ENCODE results near the gene GALNT18. TPM values are rescaled to one million over a fixed set of nuclear protein-coding genes. Genes with fewer than 3 reads are reported as not detected.

Gene GALNT18
- total and polyA plus RNA-seq, 2 of the 4 experiments (the other 2 are of a cell fraction) = 9.5 to 11.3 TPM

- no peak for TF ChIP-seq POLR2A (IDR thresholded peaks at IDR 0.05; ENCODE audit: low read depth, low read length)
- TF ChIP-seq SMC3 (IDR thresholded peaks at IDR 0.05; ENCODE audit: low read depth, low read length) = no peak
- TF ChIP-seq NFE2L2 (IDR thresholded peaks at IDR 0.05; ENCODE audit: low read depth, low read length) = no peak
- TF ChIP-seq MXI1 (IDR thresholded peaks at IDR 0.05; ENCODE audit: borderline replicate concordance, low read depth, low read length) = no peak
Observed at GRCh38 chr11:11670574-11670973, 48.8 kb upstream of the GALNT18 start (continued).

GRCh38 chr11:11669233-11669846, 47.5 kb upstream of the GALNT18 start:
- no peak overlapping the region for H2BK5ac ChIP-seq (ENCODE audit: low read depth, low read length, poor library complexity, severe bottlenecking)
- no peak overlapping the region for H3K27ac ChIP-seq (ENCODE audit: insufficient read depth, low read length)
- no peak overlapping the region for H2AK9ac ChIP-seq (replicated peaks; ENCODE audit: low read depth, low read length, poor library complexity)
- WGBS, 2 experiments (ENCODE audit: extremely low coverage in 2 of 2, insufficient read length in 1 of 2) = 0% methylated on average over 3 of the region's 5 CpGs; no CpG with 5 or more reads in 1 of the 2 experiments
- no peak overlapping the region for H2BK15ac ChIP-seq (ENCODE audit: low read depth, low read length)
- dilution Hi-C loops (cut with HindIII; ENCODE audit: low sequenced_read_pairs, unreplicated experiment) = no loop called here
- no peak overlapping the region for H3K14ac ChIP-seq (replicated peaks; ENCODE audit: low read depth, low read length)
- no peak overlapping the region for H2AFZ ChIP-seq (replicated peaks; ENCODE audit: low read length, poor library complexity)
- no peaks in the 10 kb centered on the region for H4K20me1 ChIP-seq (ENCODE audit: insufficient read depth, low read length)
- H3K4me3 ChIP-seq (ENCODE audit: insufficient read depth, low read depth, low read length) = no peak overlapping the region
- ChIA-PET CTCF (interaction anchor here (1.0 kb wide), 1 partner anchor 14 kb away, joined by 4 read pairs; no protein-coding TSS in a partner anchor), POLR2A (ENCODE audit: unreplicated experiment) (interaction anchor here (0.5 kb wide), 1 partner anchor 1364 kb away, joined by 4 read pairs; the partner anchor contains the start of gene ADM)
- in situ Hi-C loops (cut with MboI; ENCODE audit: low sequenced_read_pairs) = no loop called here
- H3K79me1 ChIP-seq (ENCODE audit: low read depth in 1 of 2, low read length in 2 of 2) = no peaks in the 10 kb centered on the region
- H2AK5ac ChIP-seq (ENCODE audit: low read depth, low read length) = no peak overlapping the region
- H2BK20ac ChIP-seq (ENCODE audit: low read depth, low read length) = no peak overlapping the region
- H3K9ac ChIP-seq (ENCODE audit: low read depth, low read length) = no peak overlapping the region
- no peak overlapping the region for H3K56ac ChIP-seq (ENCODE audit: extremely low read depth, insufficient read depth, low read length)
- H3K27me3 ChIP-seq (ENCODE audit: control insufficient read depth, insufficient read depth, low read length) = peaks cover 64% of the 10 kb centered on the region
- H3K9me3 ChIP-seq (ENCODE audit: control insufficient read depth, insufficient read depth, low read length) = peaks cover 3% of the 10 kb centered on the region
- H3K4me1 ChIP-seq (ENCODE audit: control insufficient read depth, insufficient read depth, low read length) = no peaks in the 10 kb centered on the region
- no peaks in the 10 kb centered on the region for H3K9me1 ChIP-seq (ENCODE audit: insufficient read depth, low read length)
- H3K36me3 ChIP-seq (ENCODE audit: control insufficient read depth, insufficient read depth, low read length) = no peaks in the 10 kb centered on the region
- no peak for DNase-seq
- no TSS peak for BruUV-seq (replicated peaks)
- no peak overlapping the region for H3K23ac ChIP-seq (ENCODE audit: low read depth, low read length)
- H3K18ac ChIP-seq (ENCODE audit: low read depth, low read length) = no peak overlapping the region
- H4K8ac ChIP-seq (ENCODE audit: low read depth in 2 of 2, low read length in 2 of 2) = no peak overlapping the region
- peak; percentile 17; the same call in 1 of the 2 replicates for ATAC-seq (ENCODE audit: low read depth)
- no peak overlapping the region for H3K4ac ChIP-seq (ENCODE audit: low read depth, low read length)
- intact Hi-C loops (cut with micrococcal nuclease) = no loop called here
- no peak overlapping the region for H4K5ac ChIP-seq (ENCODE audit: low read depth, low read length)
- no peak overlapping the region for H2BK120ac ChIP-seq (ENCODE audit: low read depth, low read length)
- H4K91ac ChIP-seq (ENCODE audit: insufficient read depth, low read depth, low read length) = no peak overlapping the region
- no peak overlapping the region for H3K4me2 ChIP-seq (ENCODE audit: low read depth, low read length)
- TF ChIP-seq SMC3 (IDR thresholded peaks at IDR 0.05; ENCODE audit: low read depth, low read length) = no peak
- TF ChIP-seq MAFK (IDR thresholded peaks at IDR 0.05; ENCODE audit: low read depth, low read length) = no peak
- TF ChIP-seq CEBPB (IDR thresholded peaks at IDR 0.05; ENCODE audit: low read depth, low read length) = no peak
- no peak for TF ChIP-seq RCOR1 (IDR thresholded peaks at IDR 0.05; ENCODE audit: insufficient replicate concordance, low read length)
- no peak for TF ChIP-seq POLR2A (IDR thresholded peaks at IDR 0.05; ENCODE audit: low read depth, low read length)
- no peak for TF ChIP-seq MXI1 (IDR thresholded peaks at IDR 0.05; ENCODE audit: borderline replicate concordance, low read depth, low read length)
- no peak for TF ChIP-seq CHD1 (IDR thresholded peaks at IDR 0.05; ENCODE audit: low read depth, low read length)
- no peak for TF ChIP-seq CTCF (conservative IDR thresholded peaks at IDR 0.05; ENCODE audit: low read depth, low read length)
- no peak for TF ChIP-seq FOS (IDR thresholded peaks at IDR 0.05; ENCODE audit: low read depth, low read length)
- TF ChIP-seq ELK1 (IDR thresholded peaks at IDR 0.05; ENCODE audit: borderline replicate concordance, low read depth, low read length) = no peak
- no peak for TF ChIP-seq USF2 (IDR thresholded peaks at IDR 0.05; ENCODE audit: low read depth, low read length)

Measured in IMR-90 (cell line).